Measurements from ENCODE around the gene ZMYM4.

The ZMYM4 gene

GRCh38 chr1:35261412-35262120, 6.9 kb upstream of the ZMYM4 start:
- H3K4me3 ChIP-seq (ENCODE audit: low read depth, low read length), result no peak overlapping the region
- TF ChIP-seq, protein P1, sequence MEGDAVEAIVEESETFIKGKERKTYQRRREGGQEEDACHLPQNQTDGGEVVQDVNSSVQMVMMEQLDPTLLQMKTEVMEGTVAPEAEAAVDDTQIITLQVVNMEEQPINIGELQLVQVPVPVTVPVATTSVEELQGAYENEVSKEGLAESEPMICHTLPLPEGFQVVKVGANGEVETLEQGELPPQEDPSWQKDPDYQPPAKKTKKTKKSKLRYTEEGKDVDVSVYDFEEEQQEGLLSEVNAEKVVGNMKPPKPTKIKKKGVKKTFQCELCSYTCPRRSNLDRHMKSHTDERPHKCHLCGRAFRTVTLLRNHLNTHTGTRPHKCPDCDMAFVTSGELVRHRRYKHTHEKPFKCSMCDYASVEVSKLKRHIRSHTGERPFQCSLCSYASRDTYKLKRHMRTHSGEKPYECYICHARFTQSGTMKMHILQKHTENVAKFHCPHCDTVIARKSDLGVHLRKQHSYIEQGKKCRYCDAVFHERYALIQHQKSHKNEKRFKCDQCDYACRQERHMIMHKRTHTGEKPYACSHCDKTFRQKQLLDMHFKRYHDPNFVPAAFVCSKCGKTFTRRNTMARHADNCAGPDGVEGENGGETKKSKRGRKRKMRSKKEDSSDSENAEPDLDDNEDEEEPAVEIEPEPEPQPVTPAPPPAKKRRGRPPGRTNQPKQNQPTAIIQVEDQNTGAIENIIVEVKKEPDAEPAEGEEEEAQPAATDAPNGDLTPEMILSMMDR (IDR thresholded peaks at IDR 0.05; ENCODE audit: borderline replicate concordance, insufficient read depth, low read depth, low read length), result no peak

- TF ChIP-seq, protein P1 (IDR thresholded peaks at IDR 0.05; ENCODE audit: borderline replicate concordance, insufficient read depth, low read depth, low read length), result no peak
- H3K4me3 ChIP-seq (ENCODE audit: low read depth, low read length), result no peak overlapping the region
Observed at GRCh38 chr1:35264035-35264434, 4.5 kb upstream of the ZMYM4 start.

GRCh38 chr1:35264871-35265270, 3.6 kb upstream of the ZMYM4 start:
- TF ChIP-seq, protein P1 (IDR thresholded peaks at IDR 0.05; ENCODE audit: borderline replicate concordance, insufficient read depth, low read depth, low read length), result no peak
- no peak overlapping the region for H3K4me3 ChIP-seq (ENCODE audit: low read depth, low read length)

- TF ChIP-seq, protein P1 (IDR thresholded peaks at IDR 0.05; ENCODE audit: borderline replicate concordance, insufficient read depth, low read depth, low read length), result no peak
Observed at GRCh38 chr1:35266306-35266705, 2.2 kb upstream of the ZMYM4 start.

GRCh38 chr1:35269201-35269988, 886 bp downstream of the ZMYM4 start:
- TF ChIP-seq, protein P1 (IDR thresholded peaks at IDR 0.05; ENCODE audit: borderline replicate concordance, insufficient read depth, low read depth, low read length), result no peak
- H3K4me3 ChIP-seq (ENCODE audit: low read depth, low read length), result peak overlapping the region; percentile 66

More at GRCh38 chr1:35266306-35266705, 2.2 kb upstream of the ZMYM4 start:
- no peak overlapping the region for H3K4me3 ChIP-seq (ENCODE audit: low read depth, low read length)

DNA sequence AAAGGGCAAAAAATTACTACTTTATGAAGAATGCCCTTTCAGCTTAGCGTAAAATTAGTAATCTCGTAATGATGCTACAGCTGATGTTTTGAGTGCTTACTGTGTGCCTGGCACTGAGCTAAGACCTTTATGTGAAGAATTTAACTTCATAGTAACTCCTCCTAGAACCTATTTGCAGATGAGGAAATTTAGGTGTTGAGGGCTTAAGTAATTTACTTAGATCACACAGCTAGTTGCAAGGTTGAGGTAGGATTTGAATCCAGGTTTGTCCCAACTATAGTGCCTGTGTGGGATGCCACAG, 1.4 kb downstream of the ZMYM4 start:
- peak overlapping the region; percentile 0 for H3K4me3 ChIP-seq (ENCODE audit: low read depth, low read length)
- TF ChIP-seq, protein P1 (IDR thresholded peaks at IDR 0.05; ENCODE audit: borderline replicate concordance, insufficient read depth, low read depth, low read length), result no peak

DNA sequence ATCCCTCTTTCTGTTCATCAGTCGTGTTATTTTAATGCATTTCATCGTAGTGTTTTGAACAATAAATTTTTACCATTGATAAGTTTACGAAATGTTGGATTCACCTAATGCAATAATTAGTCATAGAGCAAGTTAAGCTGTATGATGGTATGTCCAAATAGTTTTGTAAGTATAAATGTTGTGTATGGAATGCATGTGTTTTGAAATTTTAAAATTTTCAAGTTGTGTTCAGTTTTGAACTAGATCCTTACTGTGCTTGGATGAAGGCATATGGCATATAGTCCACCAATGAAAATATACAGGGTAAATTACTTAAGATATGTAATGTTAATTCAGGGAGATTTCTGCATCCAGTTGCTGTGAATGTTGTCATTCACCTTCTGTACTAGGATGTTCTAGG, 2.3 kb downstream of the ZMYM4 start:
- TF ChIP-seq, protein P1 (IDR thresholded peaks at IDR 0.05; ENCODE audit: borderline replicate concordance, insufficient read depth, low read depth, low read length), result no peak
- no peak overlapping the region for H3K4me3 ChIP-seq (ENCODE audit: low read depth, low read length)

Measured in GM12875 (cell line).